GM12878 (cell line): Measurements from ENCODE around the gene SPATA32. TPM values are rescaled to one million over a fixed set of nuclear protein-coding genes. Genes with fewer than 3 reads are reported as not detected.

Experiments used
- ATAC-seq: fragments of 200-7000 bp; cut with Tn5 transposase; 3 replicates; pipeline ENCODE4 v1.9.1; 2020; ENCODE audit warnings: mild to moderate bottlenecking, moderate library complexity
- BruUV-seq: library from RNA; stranded (reverse); fragments of 400-500 nt; replicated peaks from 2 replicates; lab custom pipeline; 2021; lab: Mats Ljungman, UMichigan
- CTCF ChIA-PET: fragments of 300-600 bp; sonication (Branson Sonifier 250); formaldehyde crosslinking; extraction: SDS; loops from one replicate; lab custom pipeline; 2021; ENCODE audit warnings: inconsistent platforms; lab: Yijun Ruan, JAX
- POLR2A ChIA-PET: fragments of 350-600 bp; formaldehyde crosslinking; extraction: SDS; loops from one replicate; lab custom pipeline; 2021; ENCODE audit warnings: inconsistent platforms; lab: Charles Lee
- RAD21 ChIA-PET: fragments of 300-600 bp; sonication (Branson Sonifier 250); formaldehyde crosslinking; loops from one replicate; lab custom pipeline; 2023; ENCODE audit warnings: antibody characterized with exemption; ENCODE audit not compliant: unreplicated experiment; lab: Charles Lee
- SMC1A ChIA-PET: fragments of 300-600 bp; sonication (Branson Sonifier 250); formaldehyde crosslinking; loops from one replicate; lab custom pipeline; 2023; ENCODE audit not compliant: unreplicated experiment, uncharacterized antibody; lab: Charles Lee
- DNase-seq: peaks from one replicate; pipeline ENCODE4 v3.0.0-alpha.2; 2011; ENCODE audit warnings: low read depth, low spot score
- FAIRE-seq: peaks from 3 replicates; lab custom pipeline; 2011; peaks lifted over from hg19 to GRCh38; lab: Jason Lieb, UNC
- H2AFZ ChIP-seq: 2 replicates; pipeline ENCODE4 v1.6.0; 2011; ENCODE audit warnings: low read depth, low read length, control low read depth; ENCODE audit not compliant: control insufficient read depth
- H3K27ac ChIP-seq: 2 replicates; pipeline ENCODE4 v1.5.1; 2011; ENCODE audit warnings: control low read depth; ENCODE audit not compliant: control insufficient read depth, insufficient read depth
- H3K27me3 ChIP-seq, 2 experiments: replicated peaks in 1 of 2; 2 replicates each; pipeline versions ENCODE4 v1.6.0 to v1.6.1; 2011; ENCODE audit warnings: low read length in 1 of 2; ENCODE audit not compliant: control insufficient read depth in 2 of 2, insufficient read depth in 2 of 2
- H3K36me3 ChIP-seq, 2 experiments: 2 replicates each; pipeline ENCODE4 v1.5.1; 2011; ENCODE audit warnings: low read length in 1 of 2; ENCODE audit not compliant: control insufficient read depth in 2 of 2, insufficient read depth in 2 of 2
- H3K4me1 ChIP-seq: 2 replicates; pipeline ENCODE4 v1.6.1; 2011; ENCODE audit warnings: mild to moderate bottlenecking, low read length, moderate library complexity, mixed read lengths; ENCODE audit not compliant: control insufficient read depth, insufficient read depth
- H3K4me2 ChIP-seq: 2 replicates; pipeline ENCODE4 v1.6.0; 2011; ENCODE audit warnings: control low read depth; ENCODE audit not compliant: control insufficient read depth, insufficient read depth
- H3K4me3 ChIP-seq: fragments of 200-600 bp; sonication (generic); 2 replicates; pipeline ENCODE4 v1.5.1; 2016
- H3K79me2 ChIP-seq: 2 replicates; pipeline ENCODE4 v1.6.0; 2011; ENCODE audit warnings: low read length; ENCODE audit not compliant: control insufficient read depth, insufficient read depth
- H3K9ac ChIP-seq: 2 replicates; pipeline ENCODE4 v1.8.0; 2011; ENCODE audit warnings: low read length, control low read depth, mixed read lengths; ENCODE audit not compliant: control insufficient read depth, insufficient read depth
- H3K9me3 ChIP-seq: replicated peaks from 3 replicates; pipeline ENCODE4 v1.5.1; 2011; ENCODE audit warnings: mild to moderate bottlenecking, low read length; ENCODE audit not compliant: control insufficient read depth, insufficient read depth
- H4K20me1 ChIP-seq: 2 replicates; pipeline ENCODE4 v1.6.0; 2011; ENCODE audit not compliant: control insufficient read depth, insufficient read depth
- ASH2L ChIP-seq: fragments of 300-600, 200-600 bp; sonication (generic); IDR thresholded peaks from 2 replicates; pipeline ENCODE4 v1.6.1; 2017; ENCODE audit warnings: low read depth, mild to moderate bottlenecking, borderline replicate concordance
- ELK1 ChIP-seq: IDR thresholded peaks from 2 replicates; pipeline ENCODE4 v1.6.1; 2012; ENCODE audit warnings: low read depth, low read length, improper control_type of control experiment
- IKZF2 ChIP-seq, 2 experiments: fragments of 450-650 bp; IDR thresholded peaks; 2 replicates each; pipeline ENCODE4 v1.6.1; 2017; ENCODE audit warnings: mild to moderate bottlenecking in 2 of 2, moderate library complexity in 2 of 2
- NRF1 ChIP-seq: conservative IDR thresholded peaks from 2 replicates; pipeline ENCODE4 v1.6.1; 2011; ENCODE audit warnings: mild to moderate bottlenecking, low read depth, low read length, improper control_type of control experiment
- TCF7 ChIP-seq: IDR thresholded peaks from 2 replicates; pipeline ENCODE4 v1.6.1; 2014; ENCODE audit warnings: antibody characterized with exemption, borderline replicate concordance
- ZNF24 ChIP-seq: fragments of 450-650 bp; IDR thresholded peaks from 2 replicates; pipeline ENCODE4 v1.6.1; 2017; ENCODE audit warnings: antibody characterized with exemption, mild to moderate bottlenecking
- ZNF622 ChIP-seq: fragments of 450-650 bp; IDR thresholded peaks from 2 replicates; pipeline ENCODE4 v1.6.1; 2017; ENCODE audit warnings: mild to moderate bottlenecking, inconsistent platforms
- WGBS: methylation state at CpG from one replicate; pipeline ENCODE4 v1.1.6; 2016; ENCODE audit warnings: low lambda C conversion rate; ENCODE audit not compliant: insufficient replicate concordance, insufficient coverage; ENCODE audit errors: missing lambda C conversion rate; 5-methylcytosine and 5-hydroxymethylcytosine counted together
- in situ Hi-C: fragments of 300-500 bp; cut with MboI; formaldehyde crosslinking; loops from 9 replicates; pipeline ENCODE4 v1.14.3; 2018; ENCODE audit warnings: mixed read lengths
- intact Hi-C: fragments of 100-400 bp; cut with micrococcal nuclease; formaldehyde crosslinking; loops from one replicate; pipeline ENCODE4 v1.14.2; 2022; ENCODE audit not compliant: unreplicated experiment
- polyA plus RNA-seq, 11 experiments: library from polyadenylated mRNA; depleted of rRNA in 4 of 11; unstranded in 6 of 11; stranded (reverse) in 5 of 11; fragments of >200 nt; fragmentation: Nextera tagmentation in 4 of 11; fragmentation: Illumina TruSeq in 1 of 11; extraction: Ambion mirVana in 4 of 11; extraction: Trizol in 1 of 11; gene quantifications; 1 replicate in 1 of 11; 2 replicates in 10 of 11; pipeline versions ENCODE4 v1.2.1 to v1.2.3, GENCODE V29; 2011 to 2016; ENCODE audit warnings: inconsistent platforms in 2 of 11, missing spikeins in 2 of 11, low read depth in 1 of 11
- total RNA-seq, 4 experiments: library from RNA; depleted of rRNA in 3 of 4; stranded (reverse); fragments of >200 nt in 3 of 4; fragmentation: Illumina TruSeq in 1 of 4; extraction: Trizol in 1 of 4; gene quantifications; 2 replicates each; pipeline versions ENCODE4 v1.2.1 to v1.2.3, GENCODE V29; 2013 to 2021
- TF ChIP-seq, protein P1 (sequence below): IDR thresholded peaks from 2 replicates; pipeline ENCODE4 v1.6.1; 2011; ENCODE audit warnings: low read depth, low read length, improper control_type of control experiment, borderline replicate concordance
- TF ChIP-seq, protein P2 (sequence below): IDR thresholded peaks from 2 replicates; pipeline ENCODE4 v1.6.1; 2012; ENCODE audit warnings: improper control_type of control experiment, low read depth, low read length; ENCODE audit not compliant: insufficient replicate concordance

The SPATA32 gene
- total and polyA plus RNA-seq, 10 of the 15 experiments (the other 5 are each of a cell fraction or from before 2014, with no cell fraction given), result 0.03 to 0.35 (median 0.11) TPM; not detected in 3

- Histone ChIP-seq H3K27ac (peak overlapping the region; percentile 60), H3K4me1 (peaks cover 85% of the 10 kb centered on the region), H3K36me3 (peaks cover 5 to 16% of the 10 kb centered on the region in 2 experiments), H3K4me3 (no peak overlapping the region), H3K27me3 (no peaks in the 10 kb centered on the region), H3K4me2 (peak overlapping the region; percentile 11; the same call in 1 of the 2 replicates), H2AFZ (no peak overlapping the region), H3K79me2 (peaks cover 82% of the 10 kb centered on the region), H4K20me1 (no peaks in the 10 kb centered on the region), H3K9me3 (no peaks in the 10 kb centered on the region; the same call in 2 of the 3 replicates), H3K9ac (no peak overlapping the region; the same call in 1 of the 2 replicates)
- 76% methylated on average over 4 of the region's 4 CpGs for WGBS
- BruUV-seq, result TSS peak; percentile 0
- TF ChIP-seq ZNF622 (no peak), NRF1 (no peak), ZNF24 (no peak), IKZF2 (IDR thresholded peaks at IDR 0.05) (no peak), ASH2L (no peak), ELK1 (no peak), TCF7 (no peak)
- TF ChIP-seq, protein P1, sequence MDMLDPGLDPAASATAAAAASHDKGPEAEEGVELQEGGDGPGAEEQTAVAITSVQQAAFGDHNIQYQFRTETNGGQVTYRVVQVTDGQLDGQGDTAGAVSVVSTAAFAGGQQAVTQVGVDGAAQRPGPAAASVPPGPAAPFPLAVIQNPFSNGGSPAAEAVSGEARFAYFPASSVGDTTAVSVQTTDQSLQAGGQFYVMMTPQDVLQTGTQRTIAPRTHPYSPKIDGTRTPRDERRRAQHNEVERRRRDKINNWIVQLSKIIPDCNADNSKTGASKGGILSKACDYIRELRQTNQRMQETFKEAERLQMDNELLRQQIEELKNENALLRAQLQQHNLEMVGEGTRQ, result no peak
- TF ChIP-seq, protein P2, sequence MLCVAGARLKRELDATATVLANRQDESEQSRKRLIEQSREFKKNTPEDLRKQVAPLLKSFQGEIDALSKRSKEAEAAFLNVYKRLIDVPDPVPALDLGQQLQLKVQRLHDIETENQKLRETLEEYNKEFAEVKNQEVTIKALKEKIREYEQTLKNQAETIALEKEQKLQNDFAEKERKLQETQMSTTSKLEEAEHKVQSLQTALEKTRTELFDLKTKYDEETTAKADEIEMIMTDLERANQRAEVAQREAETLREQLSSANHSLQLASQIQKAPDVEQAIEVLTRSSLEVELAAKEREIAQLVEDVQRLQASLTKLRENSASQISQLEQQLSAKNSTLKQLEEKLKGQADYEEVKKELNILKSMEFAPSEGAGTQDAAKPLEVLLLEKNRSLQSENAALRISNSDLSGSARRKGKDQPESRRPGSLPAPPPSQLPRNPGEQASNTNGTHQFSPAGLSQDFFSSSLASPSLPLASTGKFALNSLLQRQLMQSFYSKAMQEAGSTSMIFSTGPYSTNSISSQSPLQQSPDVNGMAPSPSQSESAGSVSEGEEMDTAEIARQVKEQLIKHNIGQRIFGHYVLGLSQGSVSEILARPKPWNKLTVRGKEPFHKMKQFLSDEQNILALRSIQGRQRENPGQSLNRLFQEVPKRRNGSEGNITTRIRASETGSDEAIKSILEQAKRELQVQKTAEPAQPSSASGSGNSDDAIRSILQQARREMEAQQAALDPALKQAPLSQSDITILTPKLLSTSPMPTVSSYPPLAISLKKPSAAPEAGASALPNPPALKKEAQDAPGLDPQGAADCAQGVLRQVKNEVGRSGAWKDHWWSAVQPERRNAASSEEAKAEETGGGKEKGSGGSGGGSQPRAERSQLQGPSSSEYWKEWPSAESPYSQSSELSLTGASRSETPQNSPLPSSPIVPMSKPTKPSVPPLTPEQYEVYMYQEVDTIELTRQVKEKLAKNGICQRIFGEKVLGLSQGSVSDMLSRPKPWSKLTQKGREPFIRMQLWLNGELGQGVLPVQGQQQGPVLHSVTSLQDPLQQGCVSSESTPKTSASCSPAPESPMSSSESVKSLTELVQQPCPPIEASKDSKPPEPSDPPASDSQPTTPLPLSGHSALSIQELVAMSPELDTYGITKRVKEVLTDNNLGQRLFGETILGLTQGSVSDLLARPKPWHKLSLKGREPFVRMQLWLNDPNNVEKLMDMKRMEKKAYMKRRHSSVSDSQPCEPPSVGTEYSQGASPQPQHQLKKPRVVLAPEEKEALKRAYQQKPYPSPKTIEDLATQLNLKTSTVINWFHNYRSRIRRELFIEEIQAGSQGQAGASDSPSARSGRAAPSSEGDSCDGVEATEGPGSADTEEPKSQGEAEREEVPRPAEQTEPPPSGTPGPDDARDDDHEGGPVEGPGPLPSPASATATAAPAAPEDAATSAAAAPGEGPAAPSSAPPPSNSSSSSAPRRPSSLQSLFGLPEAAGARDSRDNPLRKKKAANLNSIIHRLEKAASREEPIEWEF, result no peak
- DNase-seq (no peak), FAIRE-seq (no peak), ATAC-seq (no peak)
- in situ Hi-C loops, result no loop called here
- ChIA-PET CTCF (interaction anchor here (0.8 to 13.2 kb wide), 5 partner anchors 11 to 79 kb away, joined by 3 to 194 read pairs (median 4); partner anchors contain the start of gene MAP3K14), SMC1A (interaction anchor here (1.2 to 17.3 kb wide), 4 partner anchors 8 to 29 kb away, joined by 3 to 153 read pairs (median 30); partner anchors contain the start of gene MAP3K14), RAD21 (interaction anchor here (1.3 to 12.1 kb wide), 4 partner anchors 9 to 79 kb away, joined by 4 to 216 read pairs (median 18); partner anchors contain the start of gene MAP3K14), POLR2A (interaction anchor here (0.8 to 11.6 kb wide), 6 partner anchors 8 to 51 kb away, joined by 3 to 203 read pairs (median 6); partner anchors contain the start of gene MAP3K14)
- intact Hi-C loops, result no loop called here
These were observed 44.2 kb upstream of the SPATA32 start for GRCh38 chr17:45306094-45306493.
